Ascending aorta (tissue), 2 donors: ENCODE data around the gene PRR5. TPM values are rescaled to one million over a fixed set of nuclear protein-coding genes. Genes with fewer than 3 reads are reported as not detected.

Source experiments
- DNase-seq, 2 donors: peaks; one replicate each; pipeline ENCODE4 v3.0.0-alpha.2; 2019; ENCODE audit warnings: low spot score in 2 of 2
- H3K27ac ChIP-seq, 2 donors: fragments of 200-600 bp; sonication (generic); one replicate each; pipeline ENCODE4 v1.5.1; 2016 to 2017; ENCODE audit warnings: mild to moderate bottlenecking in 1 of 2
- H3K27me3 ChIP-seq: fragments of 200-600 bp; sonication (generic); one replicate; pipeline ENCODE4 v1.5.1; 2017
- H3K36me3 ChIP-seq, 2 donors: fragments of 200-600 bp; sonication (generic); one replicate each; pipeline ENCODE4 v1.5.1; 2016
- H3K4me1 ChIP-seq, 2 donors: fragments of 200-600 bp; sonication (generic); one replicate each; pipeline ENCODE4 v1.5.1; 2016 to 2017; ENCODE audit warnings: mild to moderate bottlenecking in 1 of 2
- H3K4me3 ChIP-seq, 2 donors: fragments of 200-600 bp; sonication (generic); one replicate each; pipeline ENCODE4 v1.5.1; 2016 to 2017; ENCODE audit warnings: mild to moderate bottlenecking in 1 of 2
- H3K9me3 ChIP-seq, 2 donors: fragments of 200-600 bp; sonication (generic); one replicate each; pipeline ENCODE4 v1.5.1; 2016
- CTCF ChIP-seq, 3 experiments: fragments of 200-600 bp in 2 of 3; fragments of 450-650 bp in 1 of 3; sonication (generic) in 2 of 3; IDR thresholded peaks; one replicate each; pipeline ENCODE4 v1.5.1; 2016 to 2019; ENCODE audit warnings: antibody characterized with exemption in 3 of 3, mild to moderate bottlenecking in 1 of 3, moderate library complexity in 1 of 3
- intact Hi-C: fragments of 100-400 bp; cut with DNase I; formaldehyde crosslinking; loops from one replicate; pipeline ENCODE4 v1.15.1; 2023
- total RNA-seq: library from RNA; depleted of rRNA; stranded (reverse); fragments of >200 nt; gene quantifications from one replicate; pipeline ENCODE4 v1.1.0, GENCODE V29; 2016

Gene PRR5
- total RNA-seq, 1 donor from 2014 or later = 4.4 TPM

DNA sequence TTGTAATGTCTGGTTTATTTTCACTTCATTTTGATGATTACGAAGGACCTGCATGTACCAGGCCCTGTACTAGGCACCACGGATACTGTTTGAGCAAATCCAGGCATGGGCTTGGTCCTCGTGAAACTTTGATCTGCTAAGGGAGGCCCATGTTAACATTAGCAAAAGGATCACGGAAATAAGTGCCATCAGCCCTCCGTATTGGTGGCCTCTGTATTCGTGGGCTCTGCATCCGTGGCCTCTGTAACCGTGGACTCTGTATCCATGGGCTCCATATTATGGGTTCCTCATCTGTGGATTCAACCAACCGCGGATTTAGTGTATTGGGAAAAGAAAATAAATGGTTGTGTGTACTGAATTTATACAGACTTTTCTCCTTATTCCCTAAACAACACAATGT lies 59.0 kb downstream of the PRR5 start:
- no peaks in the 10 kb centered on the region for H3K9me3 ChIP-seq
- no peaks in the 10 kb centered on the region for H3K4me1 ChIP-seq
- intact Hi-C loops = no loop called here
- no peak for DNase-seq
- no peak overlapping the region for H3K4me3 ChIP-seq
- no peak for TF ChIP-seq CTCF (IDR thresholded peaks at IDR 0.05)
- H3K36me3 ChIP-seq = no peaks in the 10 kb centered on the region
- H3K27me3 ChIP-seq = no peaks in the 10 kb centered on the region
- no peak overlapping the region for H3K27ac ChIP-seq

GRCh38 chr22:44764373-44764772 lies 62.4 kb downstream of the PRR5 start:
- no peaks in the 10 kb centered on the region for H3K36me3 ChIP-seq
- intact Hi-C loops = no loop called here
- no peak overlapping the region for H3K4me3 ChIP-seq
- H3K4me1 ChIP-seq = no peaks in the 10 kb centered on the region
- DNase-seq = no peak
- no peak for TF ChIP-seq CTCF (IDR thresholded peaks at IDR 0.05)
- no peaks in the 10 kb centered on the region for H3K9me3 ChIP-seq
- H3K27ac ChIP-seq = no peak overlapping the region
- no peaks in the 10 kb centered on the region for H3K27me3 ChIP-seq

- no peak for TF ChIP-seq CTCF (IDR thresholded peaks at IDR 0.05)
- Histone ChIP-seq H3K27ac (no peak overlapping the region), H3K27me3 (no peaks in the 10 kb centered on the region), H3K4me3 (no peak overlapping the region), H3K36me3 (no peaks in the 10 kb centered on the region), H3K4me1 (no peaks in the 10 kb centered on the region), H3K9me3 (no peaks in the 10 kb centered on the region)
- no peak for DNase-seq
- intact Hi-C loops = no loop called here
Observed at GRCh38 chr22:44764974-44765373, 63.0 kb downstream of the PRR5 start.

DNA sequence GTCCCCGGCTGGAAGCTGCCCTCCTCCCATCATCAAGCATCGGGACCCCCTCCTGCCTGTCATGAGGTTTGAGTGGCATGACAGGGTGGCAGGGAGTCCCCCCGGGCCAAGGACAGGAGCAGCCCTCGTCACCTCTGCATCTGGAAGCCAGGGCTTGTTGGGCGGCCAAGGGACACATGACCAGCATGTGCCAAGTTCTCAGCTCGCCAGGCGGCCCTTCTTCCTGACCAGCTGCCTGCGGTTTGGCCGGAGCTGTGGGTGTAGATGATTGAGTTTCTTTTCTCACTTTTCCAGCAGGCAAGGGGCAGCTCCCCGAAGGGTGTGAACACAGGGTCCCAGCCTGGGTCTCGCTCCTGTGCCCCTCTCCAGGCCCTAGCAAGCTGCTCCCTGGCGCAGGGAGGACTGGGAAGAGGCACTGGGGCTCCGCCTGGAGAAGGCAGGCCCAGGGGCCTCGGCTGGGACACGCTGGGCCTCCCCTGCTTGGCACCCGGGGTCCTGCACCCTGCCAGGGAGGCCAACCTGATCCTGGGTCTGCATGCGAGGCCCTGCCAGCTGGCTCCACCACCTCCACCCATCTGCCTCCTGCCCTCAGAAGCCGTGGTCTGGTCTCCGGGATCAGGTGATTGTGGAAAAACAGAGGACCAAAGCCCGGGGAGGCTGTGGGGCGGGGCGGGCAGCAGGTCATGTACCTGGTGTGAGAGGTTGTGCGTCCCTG lies 63.7 kb downstream of the PRR5 start:
- no peak overlapping the region for H3K27ac ChIP-seq
- no peaks in the 10 kb centered on the region for H3K36me3 ChIP-seq
- no peaks in the 10 kb centered on the region for H3K9me3 ChIP-seq
- intact Hi-C loops = no loop called here
- no peak for TF ChIP-seq CTCF (IDR thresholded peaks at IDR 0.05)
- no peak overlapping the region for H3K4me3 ChIP-seq
- H3K4me1 ChIP-seq = no peaks in the 10 kb centered on the region
- H3K27me3 ChIP-seq = no peaks in the 10 kb centered on the region
- no peak for DNase-seq

GRCh38 chr22:44773082-44773481 lies 71.1 kb downstream of the PRR5 start:
- Histone ChIP-seq H3K4me1 (no peaks in the 10 kb centered on the region), H3K27ac (no peak overlapping the region), H3K36me3 (no peaks in the 10 kb centered on the region), H3K9me3 (peaks cover 0 to 4% of the 10 kb centered on the region in 2 donors), H3K27me3 (no peaks in the 10 kb centered on the region), H3K4me3 (no peak overlapping the region)
- DNase-seq = no peak
- no peak for TF ChIP-seq CTCF (IDR thresholded peaks at IDR 0.05)
- intact Hi-C loops = no loop called here

DNA sequence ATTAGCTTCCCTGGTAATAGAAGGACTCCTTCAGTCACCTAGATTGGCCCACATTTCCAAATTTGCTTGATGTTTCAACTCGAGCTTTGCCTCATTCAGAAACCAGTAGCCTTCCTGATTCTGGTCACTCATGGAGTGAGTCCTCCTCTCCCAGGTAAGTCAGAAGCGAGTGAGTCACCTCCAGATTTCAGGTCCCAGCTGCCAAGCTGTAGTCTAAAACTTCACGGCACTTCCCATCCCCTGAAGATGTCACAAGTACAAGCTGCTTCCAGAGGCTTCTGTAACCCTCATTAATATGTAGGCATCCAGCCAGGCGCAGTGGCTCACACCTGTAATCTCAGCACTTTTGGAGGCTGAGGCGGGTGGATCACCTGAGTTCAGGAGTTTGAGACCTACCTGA lies 73.9 kb downstream of the PRR5 start:
- H3K9me3 ChIP-seq = peaks cover 0 to 4% of the 10 kb centered on the region in 2 donors
- H3K27ac ChIP-seq = no peak overlapping the region
- no peak overlapping the region for H3K4me3 ChIP-seq
- H3K4me1 ChIP-seq = no peaks in the 10 kb centered on the region
- TF ChIP-seq CTCF (IDR thresholded peaks at IDR 0.05) = no peak
- H3K27me3 ChIP-seq = no peaks in the 10 kb centered on the region
- H3K36me3 ChIP-seq = no peaks in the 10 kb centered on the region
- no peak for DNase-seq
- intact Hi-C loops = no loop called here
